ENCODE data around the gene RASA3.
"Not testable (repeated sequence)": the region's sequence is repeated elsewhere in the genome, so short reads cannot be mapped to it uniquely, and the experiment has no call there.

Gene RASA3

GRCh38 chr13:114077933-114078325, 54.5 kb downstream of the RASA3 start:
- no peak for DNase-seq

- DNase-seq, result no peak
Observed at GRCh38 chr13:114077099-114077932, 55.1 kb downstream of the RASA3 start.

GRCh38 chr13:114076329-114077090, 55.9 kb downstream of the RASA3 start:
- no peak for DNase-seq

- DNase-seq, result not testable (repeated sequence)
Observed at GRCh38 chr13:114075811-114076210, 56.6 kb downstream of the RASA3 start.

GRCh38 chr13:114074671-114075315, 57.6 kb downstream of the RASA3 start:
- no peak for DNase-seq

- DNase-seq, result no peak
Observed at GRCh38 chr13:114073881-114074612, 58.4 kb downstream of the RASA3 start.

- no peak for DNase-seq
Observed at GRCh38 chr13:114072421-114072820, 60.0 kb downstream of the RASA3 start.

GRCh38 chr13:114071991-114072390, 60.4 kb downstream of the RASA3 start:
- DNase-seq, result no peak

- no peak for DNase-seq
Observed at GRCh38 chr13:114071410-114071809, 61.0 kb downstream of the RASA3 start.

GRCh38 chr13:114070098-114070799, 62.2 kb downstream of the RASA3 start:
- no peak for DNase-seq

GRCh38 chr13:114069376-114070097, 62.9 kb downstream of the RASA3 start:
- DNase-seq, result no peak

- no peak for DNase-seq
Observed at GRCh38 chr13:114068656-114069318, 63.6 kb downstream of the RASA3 start.

- peak; percentile 42 for DNase-seq
Observed at GRCh38 chr13:114067886-114068651, 64.4 kb downstream of the RASA3 start.

GRCh38 chr13:114067381-114067885, 65.0 kb downstream of the RASA3 start:
- DNase-seq, result no peak

- DNase-seq, result no peak
Observed at GRCh38 chr13:114066956-114067355, 65.5 kb downstream of the RASA3 start.

- DNase-seq, result peak; percentile 29
Observed at GRCh38 chr13:114065926-114066774, 66.3 kb downstream of the RASA3 start.

- peak; percentile 75 for DNase-seq
Observed at GRCh38 chr13:114065141-114065925, 67.1 kb downstream of the RASA3 start.

Data from activated CD4-positive, alpha-beta T cell treated with anti-CD3 and anti-CD28 coated beads, Interleukin-2, amount 50 U/mL, for 1 hour (primary cell).